ENCODE measurements around the gene NKAP. TPM values are rescaled to one million over a fixed set of nuclear protein-coding genes. Genes with fewer than 3 reads are reported as not detected.
A peak's percentile ranks its signal among the peaks of the same experiment; 100 is the strongest.

NKAP gene
- total RNA-seq, 1 donor, result 5.5 TPM

DNA sequence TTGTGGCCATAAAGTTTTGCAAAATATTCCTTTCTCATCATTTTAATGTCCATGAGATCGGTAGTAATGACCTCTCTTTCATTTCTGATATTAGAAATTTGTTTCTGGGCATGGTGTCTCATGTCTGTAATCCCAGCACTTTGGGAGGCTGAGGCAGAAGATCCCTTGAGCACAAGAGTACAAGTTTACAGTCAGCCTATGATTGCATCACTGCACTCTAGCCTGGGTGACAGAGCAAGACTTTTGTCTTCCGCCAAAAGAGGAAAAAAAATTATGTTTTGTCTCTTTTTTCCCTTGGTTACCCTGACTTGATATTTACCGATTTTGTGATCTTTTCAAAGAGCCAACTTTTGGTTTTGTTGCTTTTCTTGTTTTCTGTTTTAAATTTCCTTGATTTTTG is 10.8 kb upstream of the NKAP start:
- H3K4me3 ChIP-seq (ENCODE audit: low read depth, low read length), result no peak overlapping the region
- DNase-seq (ENCODE audit: low read depth), result no peak
- TF ChIP-seq, protein P1, sequence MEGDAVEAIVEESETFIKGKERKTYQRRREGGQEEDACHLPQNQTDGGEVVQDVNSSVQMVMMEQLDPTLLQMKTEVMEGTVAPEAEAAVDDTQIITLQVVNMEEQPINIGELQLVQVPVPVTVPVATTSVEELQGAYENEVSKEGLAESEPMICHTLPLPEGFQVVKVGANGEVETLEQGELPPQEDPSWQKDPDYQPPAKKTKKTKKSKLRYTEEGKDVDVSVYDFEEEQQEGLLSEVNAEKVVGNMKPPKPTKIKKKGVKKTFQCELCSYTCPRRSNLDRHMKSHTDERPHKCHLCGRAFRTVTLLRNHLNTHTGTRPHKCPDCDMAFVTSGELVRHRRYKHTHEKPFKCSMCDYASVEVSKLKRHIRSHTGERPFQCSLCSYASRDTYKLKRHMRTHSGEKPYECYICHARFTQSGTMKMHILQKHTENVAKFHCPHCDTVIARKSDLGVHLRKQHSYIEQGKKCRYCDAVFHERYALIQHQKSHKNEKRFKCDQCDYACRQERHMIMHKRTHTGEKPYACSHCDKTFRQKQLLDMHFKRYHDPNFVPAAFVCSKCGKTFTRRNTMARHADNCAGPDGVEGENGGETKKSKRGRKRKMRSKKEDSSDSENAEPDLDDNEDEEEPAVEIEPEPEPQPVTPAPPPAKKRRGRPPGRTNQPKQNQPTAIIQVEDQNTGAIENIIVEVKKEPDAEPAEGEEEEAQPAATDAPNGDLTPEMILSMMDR (IDR thresholded peaks at IDR 0.05; ENCODE audit: insufficient read depth, low read length), result no peak

DNA sequence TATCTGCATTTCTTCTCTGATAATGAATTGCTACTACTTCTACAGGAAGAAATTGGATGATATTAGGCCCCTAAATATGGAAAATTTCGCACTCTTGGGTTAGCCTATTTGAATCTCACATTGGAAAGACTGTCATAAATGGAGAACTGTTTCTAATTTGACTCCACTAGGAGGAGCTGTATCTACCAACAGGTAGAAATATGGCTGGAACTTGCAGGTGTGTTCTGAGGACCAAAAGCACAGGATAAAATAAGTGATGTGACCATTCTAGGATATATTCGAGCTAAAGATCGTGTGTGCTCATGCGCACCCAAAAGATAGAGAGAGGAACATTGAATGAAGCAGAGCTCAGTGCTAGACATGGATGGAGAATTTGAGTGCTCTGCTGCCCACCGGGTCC is 4.8 kb upstream of the NKAP start:
- TF ChIP-seq, protein P1 (IDR thresholded peaks at IDR 0.05; ENCODE audit: insufficient read depth, low read length), result no peak
- DNase-seq (ENCODE audit: low read depth), result no peak
- H3K4me3 ChIP-seq (ENCODE audit: low read depth, low read length), result no peak overlapping the region

DNA sequence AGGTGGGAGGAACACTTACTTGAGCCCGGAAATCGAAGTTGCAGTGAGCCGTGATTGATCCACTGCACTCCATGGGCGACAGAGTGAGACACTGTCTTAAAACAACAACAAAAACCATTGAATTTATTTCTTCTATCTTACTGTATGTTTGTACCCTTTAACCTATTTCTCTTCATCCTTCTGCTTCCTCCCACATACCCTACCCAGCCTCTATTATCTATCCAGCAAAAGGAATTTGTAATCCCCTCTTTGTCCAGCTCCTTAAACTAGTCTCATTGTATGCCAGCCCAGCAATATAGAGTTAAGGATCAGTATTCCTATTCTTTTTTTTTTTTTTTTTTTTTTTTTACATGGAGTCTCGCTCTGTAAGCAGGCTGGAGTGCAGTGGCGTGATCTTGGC is 1.9 kb upstream of the NKAP start:
- no peak overlapping the region for H3K4me3 ChIP-seq (ENCODE audit: low read depth, low read length)

DNA sequence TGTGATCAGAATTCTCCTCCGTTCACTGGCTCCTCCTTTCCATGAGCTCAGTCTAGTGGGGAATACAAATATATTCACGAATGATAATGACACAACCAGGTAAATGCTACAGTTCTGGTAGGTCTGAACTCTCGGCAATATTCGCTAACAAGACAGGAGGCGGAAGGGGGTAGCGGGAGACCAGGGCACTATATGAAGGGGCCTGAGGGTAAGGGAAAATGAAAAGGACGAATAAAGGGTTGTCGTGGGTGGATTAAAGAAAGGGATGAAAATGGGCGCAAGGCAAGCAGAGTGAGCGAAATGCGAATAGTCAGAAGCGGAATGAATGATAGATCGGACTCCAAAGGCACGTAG is 743 bp downstream of the NKAP start:
- TF ChIP-seq, protein P1 (IDR thresholded peaks at IDR 0.05; ENCODE audit: insufficient read depth, low read length), result no peak
- no peak for DNase-seq (ENCODE audit: low read depth)
- H3K4me3 ChIP-seq (ENCODE audit: low read depth, low read length), result peak overlapping the region; percentile 74

More for the DNA sequence above, 1.9 kb upstream of the NKAP start:
- no peak for DNase-seq (ENCODE audit: low read depth)
- TF ChIP-seq, protein P1 (IDR thresholded peaks at IDR 0.05; ENCODE audit: insufficient read depth, low read length), result no peak

DNA sequence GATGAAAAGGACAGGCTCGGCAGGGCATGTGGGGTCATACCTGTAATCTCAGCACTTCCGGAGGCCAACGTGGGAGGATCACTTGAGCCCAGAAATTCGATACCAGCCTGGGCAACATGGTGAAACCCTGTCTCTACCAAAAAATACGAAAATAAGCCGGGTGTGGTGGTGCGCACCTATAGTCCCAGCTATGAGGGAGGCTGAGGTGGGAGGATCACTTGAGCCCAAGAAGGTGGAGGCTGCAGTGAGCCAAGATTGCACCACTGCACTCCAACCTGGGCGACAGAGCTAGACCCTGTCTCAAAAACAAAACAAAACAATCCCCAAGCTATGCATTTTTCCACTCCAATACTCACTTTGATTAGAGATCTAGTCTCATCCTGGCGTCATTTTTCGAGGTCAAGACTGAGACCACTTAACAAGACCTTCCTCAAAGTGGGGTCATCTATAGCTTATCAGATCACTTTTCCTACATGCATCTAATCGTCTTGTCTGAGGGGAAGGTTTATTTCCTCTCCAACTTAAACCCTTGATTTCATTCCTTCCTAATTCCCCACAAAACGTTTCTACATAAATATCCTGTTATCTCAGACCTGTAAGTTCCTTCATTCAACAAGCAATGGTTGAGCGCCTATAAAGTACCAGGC is 1.3 kb downstream of the NKAP start:
- DNase-seq (ENCODE audit: low read depth), result no peak
- H3K4me3 ChIP-seq (ENCODE audit: low read depth, low read length), result peak overlapping the region; percentile 74
- TF ChIP-seq, protein P1 (IDR thresholded peaks at IDR 0.05; ENCODE audit: insufficient read depth, low read length), result no peak

DNA sequence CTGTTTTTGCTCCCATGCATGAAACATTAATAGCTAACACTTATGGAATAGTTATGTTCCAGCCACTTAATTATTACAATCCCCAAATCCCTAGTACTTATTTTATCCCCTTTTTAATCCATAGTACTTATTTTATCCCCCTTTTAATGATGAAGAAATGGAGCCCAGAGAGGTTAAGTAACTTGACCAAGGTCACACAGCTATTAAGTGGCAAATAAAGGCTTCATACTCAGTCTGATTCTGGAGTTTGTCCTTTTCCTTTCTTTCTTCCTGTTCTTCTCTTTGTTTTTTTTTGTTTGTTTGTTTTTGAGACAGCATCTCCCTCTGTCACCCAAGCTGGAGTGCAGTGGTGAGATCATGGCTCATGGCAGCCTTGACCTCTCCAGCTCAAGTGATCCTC is 2.2 kb downstream of the NKAP start:
- TF ChIP-seq, protein P1 (IDR thresholded peaks at IDR 0.05; ENCODE audit: insufficient read depth, low read length), result no peak
- H3K4me3 ChIP-seq (ENCODE audit: low read depth, low read length), result no peak overlapping the region
- DNase-seq (ENCODE audit: low read depth), result no peak

All from fibroblast of the aortic adventitia (primary cell).